GM12878 (cell line): ENCODE data around the gene SIRT5. TPM values are rescaled to one million over a fixed set of nuclear protein-coding genes. Genes with fewer than 3 reads are reported as not detected.

Source experiments
- ATAC-seq: fragments of 200-7000 bp; cut with Tn5 transposase; 3 replicates; pipeline ENCODE4 v1.9.1; 2020; ENCODE audit warnings: mild to moderate bottlenecking, moderate library complexity
- BruUV-seq: library from RNA; stranded (reverse); fragments of 400-500 nt; replicated peaks from 2 replicates; lab custom pipeline; 2021; lab: Mats Ljungman, UMichigan
- CTCF ChIA-PET: fragments of 300-600 bp; sonication (Branson Sonifier 250); formaldehyde crosslinking; extraction: SDS; loops from one replicate; lab custom pipeline; 2021; ENCODE audit warnings: inconsistent platforms; lab: Yijun Ruan, JAX
- POLR2A ChIA-PET: fragments of 350-600 bp; formaldehyde crosslinking; extraction: SDS; loops from one replicate; lab custom pipeline; 2021; ENCODE audit warnings: inconsistent platforms; lab: Charles Lee
- RAD21 ChIA-PET: fragments of 300-600 bp; sonication (Branson Sonifier 250); formaldehyde crosslinking; loops from one replicate; lab custom pipeline; 2023; ENCODE audit warnings: antibody characterized with exemption; ENCODE audit not compliant: unreplicated experiment; lab: Charles Lee
- SMC1A ChIA-PET: fragments of 300-600 bp; sonication (Branson Sonifier 250); formaldehyde crosslinking; loops from one replicate; lab custom pipeline; 2023; ENCODE audit not compliant: unreplicated experiment, uncharacterized antibody; lab: Charles Lee
- DNase-seq: peaks from one replicate; pipeline ENCODE4 v3.0.0-alpha.2; 2011; ENCODE audit warnings: low read depth, low spot score
- FAIRE-seq: peaks from 3 replicates; lab custom pipeline; 2011; peaks lifted over from hg19 to GRCh38; lab: Jason Lieb, UNC
- H2AFZ ChIP-seq: 2 replicates; pipeline ENCODE4 v1.6.0; 2011; ENCODE audit warnings: low read depth, low read length, control low read depth; ENCODE audit not compliant: control insufficient read depth
- H3K27ac ChIP-seq: 2 replicates; pipeline ENCODE4 v1.5.1; 2011; ENCODE audit warnings: control low read depth; ENCODE audit not compliant: control insufficient read depth, insufficient read depth
- H3K27me3 ChIP-seq, 2 experiments: replicated peaks in 1 of 2; 2 replicates each; pipeline versions ENCODE4 v1.6.0 to v1.6.1; 2011; ENCODE audit warnings: low read length in 1 of 2; ENCODE audit not compliant: control insufficient read depth in 2 of 2, insufficient read depth in 2 of 2
- H3K36me3 ChIP-seq, 2 experiments: 2 replicates each; pipeline ENCODE4 v1.5.1; 2011; ENCODE audit warnings: low read length in 1 of 2; ENCODE audit not compliant: control insufficient read depth in 2 of 2, insufficient read depth in 2 of 2
- H3K4me1 ChIP-seq: 2 replicates; pipeline ENCODE4 v1.6.1; 2011; ENCODE audit warnings: mild to moderate bottlenecking, low read length, moderate library complexity, mixed read lengths; ENCODE audit not compliant: control insufficient read depth, insufficient read depth
- H3K4me2 ChIP-seq: 2 replicates; pipeline ENCODE4 v1.6.0; 2011; ENCODE audit warnings: control low read depth; ENCODE audit not compliant: control insufficient read depth, insufficient read depth
- H3K4me3 ChIP-seq: fragments of 200-600 bp; sonication (generic); 2 replicates; pipeline ENCODE4 v1.5.1; 2016
- H3K79me2 ChIP-seq: 2 replicates; pipeline ENCODE4 v1.6.0; 2011; ENCODE audit warnings: low read length; ENCODE audit not compliant: control insufficient read depth, insufficient read depth
- H3K9ac ChIP-seq: 2 replicates; pipeline ENCODE4 v1.8.0; 2011; ENCODE audit warnings: low read length, control low read depth, mixed read lengths; ENCODE audit not compliant: control insufficient read depth, insufficient read depth
- H3K9me3 ChIP-seq: replicated peaks from 3 replicates; pipeline ENCODE4 v1.5.1; 2011; ENCODE audit warnings: mild to moderate bottlenecking, low read length; ENCODE audit not compliant: control insufficient read depth, insufficient read depth
- H4K20me1 ChIP-seq: 2 replicates; pipeline ENCODE4 v1.6.0; 2011; ENCODE audit not compliant: control insufficient read depth, insufficient read depth
- BHLHE40 ChIP-seq, 2 experiments: fragments of 450-650 bp in 1 of 2; IDR thresholded peaks; 2 replicates each; pipeline ENCODE4 v1.6.1; 2011 to 2017; ENCODE audit warnings: low read depth in 2 of 2, borderline replicate concordance in 1 of 2, improper control_type of control experiment in 1 of 2, low read length in 1 of 2, mild to moderate bottlenecking in 1 of 2
- NKRF ChIP-seq: fragments of 450-650 bp; conservative IDR thresholded peaks from 2 replicates; pipeline ENCODE4 v1.6.1; 2017; ENCODE audit warnings: mild to moderate bottlenecking, moderate library complexity
- POLR2A ChIP-seq: IDR thresholded peaks from 2 replicates; pipeline ENCODE4 v1.6.1; 2011; ENCODE audit warnings: low read depth, mild to moderate bottlenecking, low read length
- SMAD1 ChIP-seq: fragments of 450-650 bp; IDR thresholded peaks from 2 replicates; pipeline ENCODE4 v1.6.1; 2018; ENCODE audit warnings: mild to moderate bottlenecking, low read depth; ENCODE audit not compliant: partially characterized antibody
- YY1 ChIP-seq: IDR thresholded peaks from 2 replicates; pipeline ENCODE4 v1.6.1; 2011; ENCODE audit warnings: low read depth, mild to moderate bottlenecking, low read length
- ZNF274 ChIP-seq: IDR thresholded peaks from one replicate; pipeline ENCODE4 v1.8.0; 2011; ENCODE audit not compliant: insufficient read length, insufficient read depth
- WGBS: methylation state at CpG from one replicate; pipeline ENCODE4 v1.1.6; 2016; ENCODE audit warnings: low lambda C conversion rate; ENCODE audit not compliant: insufficient replicate concordance, insufficient coverage; ENCODE audit errors: missing lambda C conversion rate; 5-methylcytosine and 5-hydroxymethylcytosine counted together
- in situ Hi-C: fragments of 300-500 bp; cut with MboI; formaldehyde crosslinking; loops from 9 replicates; pipeline ENCODE4 v1.14.3; 2018; ENCODE audit warnings: mixed read lengths
- intact Hi-C: fragments of 100-400 bp; cut with micrococcal nuclease; formaldehyde crosslinking; loops from one replicate; pipeline ENCODE4 v1.14.2; 2022; ENCODE audit not compliant: unreplicated experiment
- polyA plus RNA-seq, 11 experiments: library from polyadenylated mRNA; depleted of rRNA in 4 of 11; unstranded in 6 of 11; stranded (reverse) in 5 of 11; fragments of >200 nt; fragmentation: Nextera tagmentation in 4 of 11; fragmentation: Illumina TruSeq in 1 of 11; extraction: Ambion mirVana in 4 of 11; extraction: Trizol in 1 of 11; gene quantifications; 1 replicate in 1 of 11; 2 replicates in 10 of 11; pipeline versions ENCODE4 v1.2.1 to v1.2.3, GENCODE V29; 2011 to 2016; ENCODE audit warnings: inconsistent platforms in 2 of 11, missing spikeins in 2 of 11, low read depth in 1 of 11
- total RNA-seq, 4 experiments: library from RNA; depleted of rRNA in 3 of 4; stranded (reverse); fragments of >200 nt in 3 of 4; fragmentation: Illumina TruSeq in 1 of 4; extraction: Trizol in 1 of 4; gene quantifications; 2 replicates each; pipeline versions ENCODE4 v1.2.1 to v1.2.3, GENCODE V29; 2013 to 2021

SIRT5 gene
- total and polyA plus RNA-seq, 10 of the 15 experiments (the other 5 are each of a cell fraction or from before 2014, with no cell fraction given) = 1.7 to 12.4 (median 10.0) TPM

GRCh38 chr6:13629459-13630116 is 55.2 kb downstream of the SIRT5 start (continued):
- TF ChIP-seq BHLHE40 (IDR thresholded peaks at IDR 0.05; ENCODE audit: borderline replicate concordance in 1 of 2, low read depth in 2 of 2, low read length in 1 of 2) (no peak), ZNF274 (no peak), NKRF (no peak)

- no peak overlapping the region for H2AFZ ChIP-seq
- FAIRE-seq = no peak
- no peak for DNase-seq
- no peaks in the 10 kb centered on the region for H3K79me2 ChIP-seq
- no peaks in the 10 kb centered on the region for H4K20me1 ChIP-seq
- in situ Hi-C loops (no loop called here), intact Hi-C loops (no loop called here)
- no peaks in the 10 kb centered on the region for H3K9me3 ChIP-seq
- no peak overlapping the region for H3K4me2 ChIP-seq
- SMC1A ChIA-PET = interaction anchor here (1.2 to 1.5 kb wide), 5 partner anchors 15 to 40 kb away, joined by 3 to 4 read pairs (median 4); partner anchors contain the start of gene NOL7
- CTCF ChIA-PET = interaction anchor here (0.6 to 1.4 kb wide), 5 partner anchors 9 to 176 kb away, joined by 3 to 4 read pairs (median 3); no protein-coding TSS in a partner anchor
- POLR2A ChIA-PET = no interaction called here
- TF ChIP-seq YY1 (no peak), POLR2A (no peak), SMAD1 (no peak)
- no peaks in the 10 kb centered on the region for H3K4me1 ChIP-seq
- RAD21 ChIA-PET = no interaction called here
- H3K4me3 ChIP-seq = no peak overlapping the region
- H3K9ac ChIP-seq = no peak overlapping the region
- no peak for ATAC-seq
- H3K27ac ChIP-seq = no peak overlapping the region
- BruUV-seq = no TSS peak
- WGBS = 100% methylated on average over 1 of the region's 1 CpG
- peaks cover 0 to 26% of the 10 kb centered on the region in 2 experiments; a peak in 3 of 4 replicates for H3K36me3 ChIP-seq
- H3K27me3 ChIP-seq = no peaks in the 10 kb centered on the region
Observed at GRCh38 chr6:13630499-13630898, 56.1 kb downstream of the SIRT5 start.
